DLD1 (cell line): ENCODE results near the gene STOML1.

Experiments used
- in situ Hi-C: cut with HindIII; loops from 2 replicates; pipeline ENCODE4 v1.10.0; 2017; ENCODE audit warnings: low sequenced_read_pairs

Gene STOML1

DNA sequence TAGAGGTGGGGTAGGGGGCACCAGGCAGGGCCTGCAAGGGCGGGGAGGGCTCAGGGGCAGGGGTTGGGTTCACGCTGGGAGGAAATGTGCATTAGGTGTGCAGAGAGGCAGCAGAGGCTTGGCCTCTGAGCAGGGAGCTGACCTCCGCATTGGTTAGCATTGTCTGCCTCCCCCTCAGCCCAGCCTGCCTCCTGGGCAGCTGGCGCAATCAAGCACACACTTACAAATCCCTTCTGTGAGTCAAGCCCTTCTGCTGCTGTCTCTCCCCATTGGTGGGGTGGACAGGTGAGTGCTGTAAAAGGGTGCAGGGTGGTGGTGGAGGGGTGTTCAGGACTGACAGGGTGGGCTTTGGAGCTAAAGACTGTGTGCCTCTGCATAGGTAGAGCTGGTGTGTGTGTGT lies 56.5 kb downstream of the STOML1 start:
- in situ Hi-C loops = no loop called here

DNA sequence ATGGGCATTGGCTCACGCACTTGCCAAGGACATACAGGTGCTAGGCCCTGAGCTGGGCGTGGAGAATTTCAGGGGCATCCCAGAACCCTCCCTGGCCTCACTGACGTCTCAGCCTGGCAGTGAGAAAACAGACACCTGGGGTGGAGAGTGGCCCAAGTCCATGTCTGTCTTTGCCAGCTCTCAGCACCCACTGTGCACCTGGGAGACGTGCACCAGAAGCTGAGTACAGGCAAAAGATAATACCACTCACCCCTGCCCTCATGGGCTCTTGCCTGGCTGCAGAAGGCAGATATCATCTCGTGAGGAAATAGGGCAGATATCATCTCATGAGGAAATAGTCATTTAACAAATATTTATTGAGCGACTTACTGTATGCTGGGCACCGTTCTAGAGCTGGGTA lies 57.8 kb downstream of the STOML1 start:
- in situ Hi-C loops = no loop called here

DNA sequence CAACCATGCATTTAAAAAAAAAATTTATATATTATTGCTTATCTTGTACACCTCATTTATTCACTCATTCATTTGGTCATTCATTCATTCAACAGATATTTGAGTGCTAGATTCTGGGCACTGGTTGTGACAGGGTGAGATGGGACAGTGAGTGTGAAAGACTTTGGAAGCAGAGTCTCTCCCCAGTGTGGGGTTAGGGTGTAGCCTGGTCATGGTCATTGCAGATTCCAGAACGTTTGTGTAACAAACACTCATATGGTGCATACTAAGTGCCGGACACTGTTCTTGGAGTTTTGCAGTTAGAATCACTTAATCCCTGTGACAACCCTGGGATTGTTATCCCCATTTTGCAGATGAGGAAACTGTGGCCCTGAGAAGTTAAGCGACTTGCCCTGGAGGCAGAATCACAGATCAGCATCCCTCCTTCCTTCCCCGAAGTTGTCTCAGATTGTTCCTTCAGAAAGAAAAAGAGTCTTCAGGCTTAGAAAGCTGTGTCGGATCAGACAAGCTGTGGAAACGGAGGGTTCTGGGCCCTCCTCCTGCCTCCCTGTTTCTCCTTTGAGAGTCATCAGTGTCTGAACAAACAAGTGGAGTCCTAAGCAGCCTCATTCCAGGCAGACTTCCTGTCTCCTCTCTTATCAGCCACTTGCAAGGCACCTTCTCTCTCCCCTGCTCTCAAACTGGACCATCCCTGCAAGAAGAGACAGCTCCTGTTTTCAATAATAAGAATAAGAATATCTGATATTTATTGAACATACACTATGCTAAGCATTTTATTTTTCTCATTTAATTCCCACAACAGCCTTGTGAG lies 59.5 kb downstream of the STOML1 start:
- in situ Hi-C loops = no loop called here

DNA sequence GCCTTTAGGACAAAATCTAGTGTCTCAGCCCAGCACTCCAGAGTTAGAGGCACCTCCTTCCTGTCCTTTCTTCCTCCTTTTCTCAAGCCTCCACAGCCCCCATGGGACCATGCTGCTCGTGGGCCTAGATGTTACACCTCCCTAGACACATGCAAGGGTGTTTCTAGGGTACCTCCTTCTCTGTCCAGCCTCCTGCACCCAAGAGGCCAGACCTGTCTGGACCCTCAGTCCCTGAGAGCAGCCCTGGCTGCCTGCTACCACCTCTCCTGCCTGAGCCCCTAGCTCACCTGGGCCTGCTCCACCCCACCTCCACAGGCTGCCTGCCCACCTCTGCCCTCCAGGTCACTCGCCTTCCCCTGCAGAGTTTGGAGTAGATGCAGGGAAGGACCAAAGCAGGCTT lies 60.7 kb downstream of the STOML1 start:
- in situ Hi-C loops = no loop called here

DNA sequence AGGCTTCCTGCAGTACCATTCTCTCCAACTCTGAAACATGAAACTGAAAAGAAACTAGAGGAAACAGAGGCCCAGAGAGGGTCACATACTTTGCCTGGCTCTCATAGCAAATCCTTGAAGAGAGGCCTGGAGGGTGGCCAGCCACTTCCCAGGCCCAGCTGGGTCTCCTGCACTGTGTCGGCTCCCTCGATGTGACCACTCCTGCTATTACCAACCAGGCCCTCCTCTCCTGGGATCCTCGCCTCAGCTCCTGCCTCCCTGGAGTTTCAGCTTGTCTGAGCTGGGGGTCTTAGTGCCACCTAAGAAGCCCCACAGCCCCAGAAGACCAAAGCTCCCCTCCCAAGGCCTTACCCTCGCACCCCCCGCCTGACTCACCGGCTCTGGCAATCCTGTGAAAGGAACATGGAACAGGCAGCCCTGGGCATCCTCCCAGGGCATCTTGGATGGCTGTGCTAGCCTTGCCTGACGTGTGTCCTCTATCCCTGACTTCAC lies 61.3 kb downstream of the STOML1 start:
- in situ Hi-C loops = no loop called here

DNA sequence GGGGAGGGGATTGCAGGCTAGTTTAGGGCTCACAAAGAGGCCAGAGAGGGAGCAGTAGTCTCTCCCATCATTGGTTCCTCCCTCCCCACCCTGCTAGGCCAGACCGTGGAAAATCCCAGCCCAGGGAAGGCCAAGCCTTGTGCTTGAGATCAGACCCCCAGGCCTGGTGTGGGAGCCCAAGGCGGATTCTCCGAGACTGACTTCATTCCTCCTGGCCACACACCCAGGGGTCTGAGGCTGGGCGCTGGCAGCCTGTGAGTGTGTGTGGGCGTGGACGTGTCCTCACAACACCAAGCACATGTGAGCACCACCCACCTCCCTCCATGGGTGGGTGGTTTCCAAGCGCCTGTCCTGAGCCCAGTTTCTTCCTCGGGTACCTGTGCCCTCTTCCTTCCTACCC lies 61.7 kb downstream of the STOML1 start:
- in situ Hi-C loops = no loop called here

DNA sequence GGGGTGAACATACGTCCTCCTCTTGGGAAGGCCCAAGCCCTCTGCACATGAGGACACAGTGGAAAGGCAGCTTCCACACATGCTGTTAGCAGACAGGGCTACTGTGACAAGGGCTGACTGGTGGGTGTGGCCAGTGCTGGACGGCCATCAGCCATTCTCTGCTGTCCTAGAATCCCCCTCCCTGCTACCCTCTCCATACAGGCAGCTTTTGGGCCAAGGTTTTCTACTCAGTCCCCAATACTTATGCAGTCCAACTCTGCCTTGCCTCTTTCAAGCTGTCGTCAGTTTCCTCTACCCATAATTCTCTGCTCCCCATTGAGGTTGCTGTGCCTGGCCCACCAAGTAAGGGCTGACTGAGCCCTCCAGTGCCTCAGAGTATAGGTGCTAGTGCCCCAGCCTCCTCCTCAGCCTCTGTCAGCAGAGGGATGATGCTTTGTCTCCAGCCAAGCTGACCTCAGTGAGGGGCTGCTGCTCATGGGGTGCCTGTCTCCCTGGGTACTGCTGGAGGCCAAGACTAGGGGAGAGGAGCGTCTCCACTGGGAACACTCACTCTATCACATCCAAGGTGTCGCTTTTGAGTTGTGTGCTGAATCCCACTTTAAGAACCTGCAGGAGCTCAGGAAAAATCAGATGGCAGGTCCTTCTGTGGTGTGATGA lies 63.0 kb downstream of the STOML1 start:
- in situ Hi-C loops = no loop called here
